ENCODE results near the gene PPP2R5B. TPM values are rescaled to one million over a fixed set of nuclear protein-coding genes. Genes with fewer than 3 reads are reported as not detected.

The PPP2R5B gene
- 3.4 to 5.3 TPM (median 4.5 TPM) in 5 replicates for total RNA-seq (2022; extraction: Qiagen RNA extraction)

DNA sequence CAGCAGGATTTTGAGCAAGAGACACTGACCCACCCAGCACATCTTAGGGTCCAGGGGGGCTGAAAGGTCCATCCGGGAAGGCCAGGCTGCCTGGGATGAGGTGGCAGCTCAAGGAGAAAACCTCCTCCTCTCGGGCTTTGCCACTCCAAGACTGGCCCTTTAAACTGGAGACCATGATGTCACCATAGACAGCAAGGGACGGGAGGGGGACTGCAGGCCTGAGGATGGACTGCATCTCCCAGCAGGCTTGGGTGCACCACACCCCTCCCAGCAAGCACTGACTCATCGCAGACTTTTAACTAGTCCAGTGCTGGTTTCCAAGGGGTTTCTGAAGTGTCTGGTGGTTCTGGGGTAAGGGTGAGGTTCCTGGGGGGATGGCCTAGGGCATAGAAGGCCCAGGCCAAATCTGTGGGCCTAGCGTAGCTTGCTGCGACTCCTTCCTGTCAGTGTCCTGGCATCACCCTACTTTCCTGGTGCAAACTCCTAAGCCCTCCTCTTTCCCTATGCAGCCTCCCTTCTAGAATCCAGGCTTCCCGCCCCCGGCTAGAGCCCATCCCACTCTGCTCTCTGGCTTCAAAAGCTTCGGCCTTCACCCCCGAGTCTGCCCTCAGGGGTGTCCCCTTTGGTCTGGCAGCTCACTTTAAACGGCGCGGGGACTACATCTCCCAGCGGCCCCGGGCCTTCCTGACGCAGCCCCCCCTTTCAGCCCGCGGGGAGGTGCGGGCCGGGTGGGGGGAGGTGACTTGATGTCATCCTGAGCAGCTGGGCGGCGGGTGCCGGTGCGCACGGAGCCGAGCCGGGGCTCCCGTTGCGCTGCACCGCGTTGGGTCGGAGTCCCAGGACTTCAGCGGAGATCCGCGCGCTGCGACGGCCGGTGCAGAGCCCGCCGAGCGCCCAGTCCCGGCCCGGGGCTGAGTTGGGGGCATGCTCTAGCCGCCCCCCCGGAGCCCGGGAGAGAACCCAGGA lies at the start of gene PPP2R5B:
Gene PPP2R5B (plus strand): TSS at position 746 of the 966 bp plus-strand sequence. CDS start 1,046 bp downstream, outside the sequence.

DNA sequence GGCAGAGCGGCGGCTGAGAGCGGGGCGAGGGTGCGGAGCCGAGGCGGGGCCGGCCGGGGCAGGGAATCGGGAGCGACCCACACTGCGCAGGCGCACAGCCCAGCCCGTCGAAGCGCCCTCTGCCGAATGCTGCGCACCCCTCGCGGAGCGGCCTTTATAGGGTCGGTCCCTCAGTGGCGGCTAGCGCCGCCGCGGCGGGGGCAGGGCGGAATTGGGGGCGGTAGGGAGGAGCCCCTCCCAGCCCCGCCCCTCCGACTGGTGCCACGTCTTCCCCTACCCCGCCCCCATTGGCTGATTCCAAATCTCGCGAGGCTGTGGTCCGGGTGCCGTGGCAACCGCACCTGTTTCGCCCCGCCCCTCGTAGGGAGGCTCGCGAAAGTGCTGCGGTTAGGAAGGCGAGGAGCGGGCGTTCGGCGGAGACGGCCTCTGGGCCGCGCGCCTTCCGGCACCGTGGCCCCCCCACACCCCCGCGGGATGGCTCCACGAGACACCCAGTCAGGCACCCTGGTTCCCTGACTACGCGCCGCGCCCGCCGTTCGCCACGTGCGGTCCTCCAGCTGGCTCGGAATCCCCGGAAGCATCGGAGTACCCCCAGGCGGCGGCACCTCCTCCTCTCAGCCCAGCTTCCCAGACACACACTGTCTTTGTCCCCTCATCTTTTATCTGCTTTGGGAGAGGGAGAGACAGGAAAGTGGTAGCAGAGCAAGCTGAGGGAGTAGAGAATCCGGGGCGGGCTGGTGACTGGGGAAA lies 45.8 kb upstream of the PPP2R5B start, which contains the start of gene EHD1:
Gene EHD1 (minus strand): TSS at position 128 of the 750 bp plus-strand sequence. CDS start 157 bp downstream, outside the sequence.

DNA sequence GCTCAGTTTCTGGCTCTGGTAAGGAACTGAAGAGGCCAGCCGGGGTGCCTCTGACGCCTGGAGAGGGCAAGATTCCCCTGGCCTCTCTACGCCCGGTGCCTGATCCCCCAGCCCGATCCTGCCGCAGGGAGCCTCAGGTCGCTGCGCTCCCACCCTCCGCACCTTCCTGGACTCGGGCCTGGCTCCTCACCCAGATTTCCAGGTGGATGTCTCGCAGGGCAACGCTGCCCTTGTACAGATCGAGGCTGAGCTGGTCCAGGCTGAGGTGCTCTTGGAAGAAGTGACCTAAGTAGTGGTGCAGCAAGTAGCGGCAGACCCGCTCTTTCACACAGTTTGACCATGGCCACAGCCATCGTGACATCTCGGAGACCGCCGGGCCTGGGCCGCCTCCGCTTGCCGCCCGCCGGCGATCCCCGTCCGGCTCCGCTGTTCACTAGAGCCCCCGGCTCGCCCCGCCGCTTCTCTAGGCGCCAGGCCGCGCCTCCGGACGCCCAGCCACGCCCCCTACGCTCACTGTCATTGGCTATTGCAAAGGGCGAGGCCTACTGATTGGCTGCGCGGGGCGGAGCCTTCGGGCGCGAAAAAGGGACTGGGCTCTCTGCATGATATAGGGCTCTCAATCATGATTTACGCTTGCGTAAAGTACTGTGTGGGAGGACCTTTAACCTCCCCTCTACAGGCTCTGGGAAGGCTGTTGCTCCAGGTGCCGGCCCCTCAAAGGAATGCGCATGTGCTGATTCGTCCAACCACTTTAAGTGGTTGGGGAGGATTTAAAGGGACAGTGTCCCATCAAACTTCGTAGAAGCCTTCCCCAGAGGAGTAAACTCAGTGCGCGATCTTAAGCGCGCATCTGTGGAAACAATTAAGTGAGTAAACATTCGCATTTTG lies 7.5 kb upstream of the PPP2R5B start, which contains the start of gene ATG2A:
Gene ATG2A (minus strand): TSS at position 435 of the 888 bp plus-strand sequence. CDS start 74 bp downstream, at position 361.

DNA sequence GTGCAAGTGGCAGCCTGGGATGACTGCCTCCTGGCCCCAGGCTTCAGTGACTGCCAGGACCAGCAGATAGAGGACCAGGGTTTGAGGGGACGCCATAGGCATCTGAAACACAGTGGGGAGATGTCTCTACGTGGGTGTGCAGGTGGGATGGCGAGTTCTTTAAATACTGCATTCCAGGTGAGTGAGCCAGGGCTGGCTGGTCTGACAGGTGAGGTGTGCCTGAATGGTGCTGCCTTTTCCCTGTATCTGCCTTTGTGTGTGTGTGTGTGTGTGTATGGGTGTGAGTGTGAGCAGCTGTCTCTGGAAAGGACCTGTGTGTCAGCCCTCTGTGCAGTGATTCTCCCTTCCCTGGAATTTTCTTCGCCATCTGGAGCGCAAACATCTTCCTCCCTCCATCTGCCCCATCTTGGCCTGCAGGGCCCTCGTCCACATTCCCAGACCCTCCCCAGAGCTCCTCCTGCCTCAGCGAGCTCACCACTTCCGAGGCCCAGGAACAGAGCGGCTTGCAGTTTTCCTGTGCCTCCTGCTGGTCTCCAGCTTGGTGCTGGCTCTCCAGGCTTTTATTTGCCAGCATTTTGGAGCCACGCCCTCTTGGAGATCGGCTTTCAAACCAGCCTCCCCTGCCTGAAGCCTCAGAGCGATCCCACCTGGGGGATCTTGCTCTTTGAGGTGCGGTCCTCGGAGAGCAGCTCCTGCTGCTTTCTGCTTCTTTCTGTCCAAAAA lies 11.0 kb downstream of the PPP2R5B start, which contains the start of gene GPHA2:
Gene GPHA2 (minus strand): TSS at position 535 of the 723 bp plus-strand sequence. CDS start 433 bp downstream, at position 102.

DNA sequence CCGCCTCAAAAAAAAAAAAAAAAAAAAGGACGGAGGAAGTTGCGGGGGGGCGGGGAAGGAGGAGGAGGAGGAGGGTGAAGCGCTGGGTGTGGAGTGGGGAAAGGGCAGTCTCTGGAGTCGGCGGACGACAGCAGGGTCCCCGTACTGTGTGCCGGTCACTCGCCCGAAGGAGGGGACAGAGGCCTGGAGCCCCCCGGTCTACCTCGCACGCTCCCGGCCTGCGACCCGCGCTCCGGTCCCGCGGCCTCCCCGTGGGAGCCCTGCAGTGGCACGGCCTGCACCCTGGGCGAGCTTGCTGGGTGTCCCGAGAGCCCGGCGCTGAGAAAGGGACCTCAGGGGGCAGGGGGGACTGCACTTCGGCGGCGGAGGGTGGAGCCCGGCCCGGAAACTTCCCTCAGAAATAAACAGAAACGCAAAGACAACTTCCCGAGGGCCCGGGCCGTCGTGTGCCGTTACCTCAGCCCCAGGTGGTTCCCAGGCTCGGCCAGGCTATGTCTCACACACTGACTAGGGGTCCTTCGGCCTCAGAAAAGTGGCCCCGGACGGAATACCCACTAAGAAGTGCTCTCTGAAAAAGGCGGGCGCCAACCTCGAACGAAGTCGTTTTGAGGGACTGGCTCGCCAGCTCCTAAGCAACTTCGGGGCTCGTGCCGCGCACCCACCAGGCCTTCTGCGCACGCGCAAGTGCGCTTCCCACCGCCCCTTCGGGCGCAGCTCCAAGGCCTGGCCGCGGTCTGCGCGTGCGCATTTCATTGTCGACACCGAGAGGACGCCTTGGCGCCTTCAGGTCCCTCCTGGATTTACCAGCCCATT lies 47.1 kb downstream of the PPP2R5B start, which contains the start of gene MAJIN:
Gene MAJIN (minus strand): TSS at position 688 of the 813 bp plus-strand sequence. CDS start 12,703 bp downstream, outside the sequence.

Other genes starting within 250 kb of the PPP2R5B start
- gene NRXN2, start 201.5 kb upstream of the PPP2R5B start, total RNA-seq (2022; extraction: Qiagen RNA extraction): 0.15 to 0.28 TPM (median 0.24 TPM) in 5 replicates
- 0.94 to 2.3 TPM (median 2.0 TPM) in 5 replicates for gene RASGRP2, start 180.5 kb upstream of the PPP2R5B start, total RNA-seq (2022; extraction: Qiagen RNA extraction)
- gene PYGM, start 164.7 kb upstream of the PPP2R5B start, total RNA-seq (2022; extraction: Qiagen RNA extraction): 0.23 to 0.52 TPM (median 0.27 TPM) in 5 replicates
- 146 to 212 TPM (median 156 TPM) in 5 replicates for gene SF1, start 146.1 kb upstream of the PPP2R5B start, total RNA-seq (2022; extraction: Qiagen RNA extraction)
- 5.3 to 8.8 TPM (median 8.4 TPM) in 5 replicates for gene MAP4K2, start 121.5 kb upstream of the PPP2R5B start, total RNA-seq (2022; extraction: Qiagen RNA extraction)
- gene MEN1, start 114.1 kb upstream of the PPP2R5B start, total RNA-seq (2022; extraction: Qiagen RNA extraction): 28.8 to 40.9 TPM (median 38.1 TPM) in 5 replicates
- gene CDC42BPG, start 80.0 kb upstream of the PPP2R5B start, total RNA-seq (2022; extraction: Qiagen RNA extraction): 1.3 to 1.8 TPM (median 1.5 TPM) in 5 replicates
- 94.8 to 121 TPM (median 111 TPM) in 5 replicates for gene EHD1, start 46.1 kb upstream of the PPP2R5B start, total RNA-seq (2022; extraction: Qiagen RNA extraction)
- gene ATG2A, start 7.5 kb upstream of the PPP2R5B start, total RNA-seq (2022; extraction: Qiagen RNA extraction): 13.7 to 22.4 TPM (median 20.9 TPM) in 5 replicates
- not detected in 5 replicates for gene GPHA2, start 11.2 kb downstream of the PPP2R5B start, total RNA-seq (2022; extraction: Qiagen RNA extraction)
- gene MAJIN, start 47.4 kb downstream of the PPP2R5B start, total RNA-seq (2022; extraction: Qiagen RNA extraction): not detected in 5 replicates
- 0.58 to 0.79 TPM (median 0.63 TPM) in 5 replicates for gene BATF2, start 72.3 kb downstream of the PPP2R5B start, total RNA-seq (2022; extraction: Qiagen RNA extraction)
- 162 to 198 TPM (median 189 TPM) in 5 replicates for gene ARL2, start 89.5 kb downstream of the PPP2R5B start, total RNA-seq (2022; extraction: Qiagen RNA extraction)
- 20.8 to 25.4 TPM (median 23.6 TPM) in 5 replicates for gene SNX15, start 102.8 kb downstream of the PPP2R5B start, total RNA-seq (2022; extraction: Qiagen RNA extraction)
- gene SAC3D1, start 116.5 kb downstream of the PPP2R5B start, total RNA-seq (2022; extraction: Qiagen RNA extraction): 35.4 to 58.5 TPM (median 57.6 TPM) in 5 replicates
- gene NAALADL1, start 133.9 kb downstream of the PPP2R5B start, total RNA-seq (2022; extraction: Qiagen RNA extraction): not detected in 5 replicates
- gene CDCA5, start 159.4 kb downstream of the PPP2R5B start, total RNA-seq (2022; extraction: Qiagen RNA extraction): 67.5 to 78.7 TPM (median 73.1 TPM) in 5 replicates
- gene ZFPL1, start 159.5 kb downstream of the PPP2R5B start, total RNA-seq (2022; extraction: Qiagen RNA extraction): 35.1 to 37.1 TPM (median 36.6 TPM) in 5 replicates
- gene VPS51, start 171.5 kb downstream of the PPP2R5B start, total RNA-seq (2022; extraction: Qiagen RNA extraction): 51.5 to 77.8 TPM (median 55.8 TPM) in 5 replicates
- gene TM7SF2, start 187.2 kb downstream of the PPP2R5B start, total RNA-seq (2022; extraction: Qiagen RNA extraction): 4.1 to 7.2 TPM (median 5.6 TPM) in 5 replicates
- 13.3 to 24.2 TPM (median 21.9 TPM) in 5 replicates for gene ZNHIT2, start 193.0 kb downstream of the PPP2R5B start, total RNA-seq (2022; extraction: Qiagen RNA extraction)
- 834 to 1,066 TPM (median 993 TPM) in 5 replicates for gene FAU, start 197.4 kb downstream of the PPP2R5B start, total RNA-seq (2022; extraction: Qiagen RNA extraction)
- 67.8 to 77.4 TPM (median 68.7 TPM) in 5 replicates for gene MRPL49, start 197.6 kb downstream of the PPP2R5B start, total RNA-seq (2022; extraction: Qiagen RNA extraction)
- 29.0 to 41.9 TPM (median 39.5 TPM) in 5 replicates for gene SYVN1, start 209.8 kb downstream of the PPP2R5B start, total RNA-seq (2022; extraction: Qiagen RNA extraction)
- gene SPDYC, start 245.5 kb downstream of the PPP2R5B start, total RNA-seq (2022; extraction: Qiagen RNA extraction): not detected in 5 replicates